ENCODE data around the gene LCP1.

- TF ChIP-seq EZH2phosphoT487 (IDR thresholded peaks at IDR 0.05; ENCODE audit: borderline replicate concordance, low read length) (no peak), CTCF (IDR thresholded peaks at IDR 0.05; ENCODE audit: low read depth, low read length, poor library complexity, severe bottlenecking) (no peak)
These were observed 569 bp downstream of the LCP1 start for GRCh38 chr13:46181377-46181839.

Data from DOHH2 (cell line).